ENCODE results near the gene FAAP20. TPM values are rescaled to one million over a fixed set of nuclear protein-coding genes. Genes with fewer than 3 reads are reported as not detected.

FAAP20 gene
- total and polyA plus RNA-seq, 8 donors: 17.2 to 75.6 (median 24.1) TPM

- intact Hi-C loops (cut with DNase I): loop anchor here in 1 of 3 donors (10.0 kb wide), 1 partner anchor 68 kb away; no protein-coding TSS in a partner anchor
- Histone ChIP-seq H3K36me3 (no peaks in the 10 kb centered on the region), H3K4me3 (no peak overlapping the region), H3K4me1 (peaks cover 20 to 56% (median 24%) of the 10 kb centered on the region in 3 donors), H3K27ac (no peak overlapping the region), H3K9me3 (no peaks in the 10 kb centered on the region), H3K27me3 (no peaks in the 10 kb centered on the region)
- DNase-seq (peak in 1 of 6 donors; percentile 17), FAIRE-seq (no peak), ATAC-seq (no peak)
- WGBS, 2 donors: 82 to 85% methylated on average over 28 of the region's 28 CpGs
- TF ChIP-seq, protein P1, sequence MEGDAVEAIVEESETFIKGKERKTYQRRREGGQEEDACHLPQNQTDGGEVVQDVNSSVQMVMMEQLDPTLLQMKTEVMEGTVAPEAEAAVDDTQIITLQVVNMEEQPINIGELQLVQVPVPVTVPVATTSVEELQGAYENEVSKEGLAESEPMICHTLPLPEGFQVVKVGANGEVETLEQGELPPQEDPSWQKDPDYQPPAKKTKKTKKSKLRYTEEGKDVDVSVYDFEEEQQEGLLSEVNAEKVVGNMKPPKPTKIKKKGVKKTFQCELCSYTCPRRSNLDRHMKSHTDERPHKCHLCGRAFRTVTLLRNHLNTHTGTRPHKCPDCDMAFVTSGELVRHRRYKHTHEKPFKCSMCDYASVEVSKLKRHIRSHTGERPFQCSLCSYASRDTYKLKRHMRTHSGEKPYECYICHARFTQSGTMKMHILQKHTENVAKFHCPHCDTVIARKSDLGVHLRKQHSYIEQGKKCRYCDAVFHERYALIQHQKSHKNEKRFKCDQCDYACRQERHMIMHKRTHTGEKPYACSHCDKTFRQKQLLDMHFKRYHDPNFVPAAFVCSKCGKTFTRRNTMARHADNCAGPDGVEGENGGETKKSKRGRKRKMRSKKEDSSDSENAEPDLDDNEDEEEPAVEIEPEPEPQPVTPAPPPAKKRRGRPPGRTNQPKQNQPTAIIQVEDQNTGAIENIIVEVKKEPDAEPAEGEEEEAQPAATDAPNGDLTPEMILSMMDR (IDR thresholded peaks at IDR 0.05): no peak
Observed at GRCh38 chr1:2236695-2237677, 42.4 kb upstream of the FAAP20 start.

GRCh38 chr1:2235300-2235998 lies 40.9 kb upstream of the FAAP20 start:
- intact Hi-C loops (cut with DNase I): loop anchor here in 1 of 3 donors (10.0 kb wide), 1 partner anchor 69 kb away; no protein-coding TSS in a partner anchor
- DNase-seq (peak in 2 of 6 donors; percentile 21 to 58), ATAC-seq (no peak), FAIRE-seq (no peak)
- WGBS, 2 donors: 87 to 90% methylated on average over 22 of the region's 22 CpGs
- no peaks in the 10 kb centered on the region for H3K9me3 ChIP-seq
- H3K27me3 ChIP-seq: no peaks in the 10 kb centered on the region
- TF ChIP-seq, protein P1 (IDR thresholded peaks at IDR 0.05): no peak
- H3K4me3 ChIP-seq: no peak overlapping the region
- H3K36me3 ChIP-seq: no peaks in the 10 kb centered on the region
- H3K27ac ChIP-seq: peak overlapping the region in 3 of 4 donors; percentile 39 to 70 (median 70)
- H3K4me1 ChIP-seq: peaks cover 25 to 57% (median 27%) of the 10 kb centered on the region in 3 donors

- Histone ChIP-seq H3K9me3 (no peaks in the 10 kb centered on the region), H3K27me3 (no peaks in the 10 kb centered on the region), H3K4me1 (peaks cover 25 to 56% (median 34%) of the 10 kb centered on the region in 3 donors), H3K36me3 (no peaks in the 10 kb centered on the region), H3K27ac (peak overlapping the region in 3 of 4 donors; percentile 39 to 70 (median 70)), H3K4me3 (no peak overlapping the region)
- TF ChIP-seq, protein P1 (IDR thresholded peaks at IDR 0.05): no peak
- FAIRE-seq (no peak), DNase-seq (peak in 2 of 6 donors; percentile 20 to 36), ATAC-seq (peak in 1 of 4 donors; percentile 13)
- intact Hi-C loops (cut with DNase I): loop anchor here in 1 of 3 donors (10.0 kb wide), 1 partner anchor 70 kb away; no protein-coding TSS in a partner anchor
- WGBS, 2 donors: 59 to 63% methylated on average over 4 of the region's 4 CpGs
Observed at GRCh38 chr1:2234762-2235113, 40.2 kb upstream of the FAAP20 start.

- TF ChIP-seq, protein P1 (IDR thresholded peaks at IDR 0.05): no peak
- Histone ChIP-seq H3K4me3 (peak overlapping the region in 1 of 4 donors; percentile 26), H3K36me3 (no peaks in the 10 kb centered on the region), H3K4me1 (peaks cover 23 to 55% (median 34%) of the 10 kb centered on the region in 3 donors), H3K27me3 (no peaks in the 10 kb centered on the region), H3K9me3 (no peaks in the 10 kb centered on the region), H3K27ac (peak overlapping the region in 3 of 4 donors; percentile 45 to 70 (median 70))
- intact Hi-C loops (cut with DNase I): loop anchor here in 1 of 3 donors (10.0 kb wide), 1 partner anchor 71 kb away; no protein-coding TSS in a partner anchor
- ATAC-seq (peak; percentile 15 to 54 (median 44)), DNase-seq (peak in 5 of 6 donors; percentile 28 to 85 (median 71)), FAIRE-seq (no peak)
- 61 to 63% methylated on average over 27 of the region's 27 CpGs for WGBS, 2 donors
Observed at GRCh38 chr1:2233997-2234761, 39.6 kb upstream of the FAAP20 start.

Measured in pancreas (tissue), 10 donors.